GM15510 (cell line): Measurements from ENCODE around the gene EPHB1.

ENCODE experiments used
- POLR2A ChIP-seq: IDR thresholded peaks from 3 replicates; pipeline ENCODE4 v1.6.1; 2011; ENCODE audit warnings: borderline replicate concordance; ENCODE audit not compliant: insufficient read length; ENCODE audit errors: extremely low read depth

Gene EPHB1

GRCh38 chr3:134846911-134847317, 51.9 kb downstream of the EPHB1 start:
- no peak for TF ChIP-seq POLR2A

DNA sequence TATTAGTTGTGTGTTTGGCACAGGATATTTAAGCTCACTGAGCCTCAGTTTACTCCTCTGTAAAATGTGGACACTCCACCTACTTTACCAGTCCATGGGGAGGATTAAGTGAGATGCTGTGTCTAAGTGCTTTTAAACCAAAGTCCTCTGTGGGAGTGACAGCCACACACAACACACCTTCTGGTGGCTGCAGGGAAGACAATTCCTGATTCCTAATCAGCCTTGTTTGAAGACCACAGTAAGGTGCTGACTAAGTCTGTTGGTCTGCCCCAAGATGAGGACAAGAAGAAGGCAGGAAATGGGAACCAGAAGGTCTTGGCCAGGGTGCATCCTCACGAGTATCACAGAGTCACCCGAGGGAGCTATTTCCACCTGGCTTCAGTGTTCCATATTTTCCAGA, 52.3 kb downstream of the EPHB1 start:
- no peak for TF ChIP-seq POLR2A

DNA sequence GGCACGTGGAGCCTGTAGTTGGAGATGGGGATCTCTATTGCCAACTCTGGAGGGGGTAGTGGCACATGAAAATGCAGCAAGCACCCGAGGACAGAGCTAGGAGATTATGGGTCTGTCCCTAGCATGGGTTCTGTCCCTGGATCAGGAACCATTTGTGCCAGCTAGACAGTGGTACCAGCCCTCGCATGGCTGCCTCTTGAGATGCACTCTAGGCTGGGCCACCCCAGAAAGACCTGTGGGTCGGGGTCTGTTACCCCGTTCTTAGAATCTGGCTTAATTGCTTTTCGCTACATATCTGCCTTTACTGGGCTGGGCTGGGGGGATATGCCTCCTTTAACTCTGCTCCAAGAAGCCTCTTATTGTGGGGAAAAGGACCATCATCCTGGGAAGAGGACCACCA, 54.5 kb downstream of the EPHB1 start:
- TF ChIP-seq POLR2A = no peak

DNA sequence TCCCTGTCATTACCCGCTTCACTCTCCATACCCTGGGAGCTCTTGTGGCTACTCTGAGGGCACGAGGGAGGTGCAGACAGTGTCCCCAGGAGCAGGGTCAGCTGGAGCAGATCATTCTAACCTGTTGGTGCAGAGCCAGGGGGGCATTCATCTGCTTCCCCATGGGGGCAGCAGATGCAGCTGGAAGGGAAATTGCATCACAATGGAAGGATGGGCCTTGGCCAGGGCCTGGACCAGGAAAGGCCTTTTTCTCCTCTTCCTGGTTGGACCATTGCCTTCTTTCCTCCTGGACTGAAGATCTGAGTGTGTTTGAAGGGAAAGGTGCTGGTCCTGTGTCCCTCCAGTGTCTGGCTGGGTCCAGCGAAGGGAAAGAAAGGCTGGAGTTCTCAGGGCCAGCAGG, 55.7 kb downstream of the EPHB1 start:
- no peak for TF ChIP-seq POLR2A

- no peak for TF ChIP-seq POLR2A
Observed at GRCh38 chr3:134852132-134852531, 57.1 kb downstream of the EPHB1 start.

- no peak for TF ChIP-seq POLR2A
Observed at GRCh38 chr3:134852893-134853351, 57.9 kb downstream of the EPHB1 start.

GRCh38 chr3:134854254-134854653, 59.2 kb downstream of the EPHB1 start:
- no peak for TF ChIP-seq POLR2A

GRCh38 chr3:134857356-134857755, 62.3 kb downstream of the EPHB1 start:
- no peak for TF ChIP-seq POLR2A

DNA sequence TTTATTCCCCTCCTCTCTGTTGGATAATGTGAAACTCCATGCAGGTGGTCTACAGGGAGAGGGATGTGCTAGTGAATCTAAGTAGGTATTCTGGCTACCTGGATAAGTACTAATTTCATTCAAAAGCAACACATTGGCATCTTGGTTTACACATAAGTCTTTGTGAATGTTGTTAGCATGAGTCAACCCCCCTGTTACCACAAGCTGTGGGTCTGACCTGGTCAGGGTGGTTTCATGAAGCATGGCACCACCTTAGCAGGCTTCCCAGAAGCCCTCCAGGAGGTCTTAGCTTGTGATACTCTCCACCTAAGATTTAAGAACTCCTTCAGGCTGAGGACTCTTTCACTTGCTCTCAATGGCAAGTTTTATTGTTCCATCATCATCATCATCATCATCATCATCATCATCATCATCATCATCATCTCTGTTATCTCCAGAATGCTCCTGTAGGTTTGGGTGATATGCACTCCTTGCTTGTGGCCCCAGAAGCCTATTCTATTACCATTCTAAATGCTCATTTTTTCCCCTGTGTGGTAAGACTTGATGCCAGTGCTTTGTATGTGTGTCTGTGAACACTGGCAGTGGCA, 62.8 kb downstream of the EPHB1 start:
- no peak for TF ChIP-seq POLR2A

DNA sequence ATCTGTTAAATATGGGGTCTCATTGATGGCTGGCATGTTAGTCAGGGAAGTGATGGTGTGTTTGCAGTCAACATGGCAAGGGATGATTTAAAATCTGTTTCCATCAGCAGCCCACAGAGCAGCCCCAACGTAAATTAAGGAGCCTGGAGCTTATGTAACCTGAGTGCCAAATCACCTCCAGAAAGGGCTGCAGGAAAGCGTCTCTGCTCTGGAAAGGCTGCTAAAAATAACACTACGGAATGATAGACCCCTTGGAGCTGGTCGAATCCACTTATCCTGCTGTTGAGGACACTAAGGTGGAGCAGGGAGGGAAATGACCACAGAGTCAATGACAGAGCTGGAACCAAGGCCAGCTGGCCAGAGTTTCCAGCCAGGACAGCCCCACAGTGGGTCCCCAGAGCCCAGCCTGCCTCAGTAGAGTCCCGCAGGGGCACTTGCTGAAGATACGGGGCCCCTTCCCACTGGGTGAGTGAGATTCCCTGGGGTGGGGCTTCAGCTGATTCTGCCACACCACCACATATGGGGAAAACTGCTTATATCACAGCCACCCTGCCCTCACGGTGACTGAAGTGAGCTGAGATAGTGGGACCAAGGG, 63.5 kb downstream of the EPHB1 start:
- TF ChIP-seq POLR2A = no peak

DNA sequence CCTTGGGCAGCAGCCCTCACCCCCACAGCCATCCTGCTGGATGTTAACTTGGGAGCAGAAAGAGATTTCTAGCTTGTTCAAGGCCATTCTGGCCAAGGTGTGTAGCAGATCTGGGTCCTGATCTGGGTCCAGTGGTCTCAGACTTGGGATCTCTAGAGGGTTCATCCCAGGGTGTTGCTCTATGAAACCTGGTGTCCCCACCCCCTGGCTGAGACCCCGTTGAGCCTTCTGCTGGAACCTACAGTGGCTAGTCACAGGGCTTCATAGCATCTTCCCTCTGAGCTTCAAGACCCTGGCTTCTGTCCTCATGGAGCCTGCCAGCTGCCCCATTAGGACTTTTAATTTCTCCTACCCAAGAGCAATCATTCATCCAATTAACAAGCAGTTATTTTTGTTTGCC, 64.3 kb downstream of the EPHB1 start:
- no peak for TF ChIP-seq POLR2A

DNA sequence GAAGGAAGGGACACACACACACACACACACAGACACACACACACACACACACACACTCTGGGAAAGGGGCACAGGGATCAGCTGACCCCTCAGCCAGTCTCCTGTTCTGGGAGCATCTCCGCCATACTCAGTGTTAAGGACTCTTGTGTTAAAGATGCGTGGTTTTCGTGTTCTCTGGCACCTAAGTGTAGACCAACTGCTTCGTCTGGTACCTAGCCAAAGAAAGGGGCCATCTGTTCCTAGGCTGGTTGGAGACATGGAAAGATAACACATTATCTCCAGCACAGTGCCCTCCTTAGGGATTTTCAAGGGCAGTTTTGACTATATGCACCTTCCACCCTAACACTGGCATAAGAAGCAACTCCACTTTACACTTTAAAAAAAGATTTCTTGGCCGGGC, 65.1 kb downstream of the EPHB1 start:
- TF ChIP-seq POLR2A = no peak

DNA sequence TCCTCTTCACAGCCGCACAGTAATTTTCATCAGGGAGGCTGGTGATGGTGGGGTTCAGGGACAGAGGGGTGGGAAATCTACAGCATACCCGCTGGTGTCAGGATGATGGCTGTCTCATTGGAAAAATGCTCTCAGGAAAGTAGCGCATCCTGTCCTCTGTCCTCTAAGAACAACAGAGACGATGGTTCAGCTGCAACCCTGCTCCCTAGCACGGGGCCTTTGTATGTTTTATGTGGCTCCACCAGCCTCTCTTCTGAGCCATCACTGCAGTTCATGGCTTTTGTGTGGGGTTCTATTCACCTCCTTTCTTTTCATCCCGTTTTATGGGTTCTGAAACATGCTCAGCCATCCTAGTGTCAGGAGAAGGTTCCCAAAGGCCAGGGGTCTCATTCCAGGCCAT, 68.9 kb downstream of the EPHB1 start:
- no peak for TF ChIP-seq POLR2A

DNA sequence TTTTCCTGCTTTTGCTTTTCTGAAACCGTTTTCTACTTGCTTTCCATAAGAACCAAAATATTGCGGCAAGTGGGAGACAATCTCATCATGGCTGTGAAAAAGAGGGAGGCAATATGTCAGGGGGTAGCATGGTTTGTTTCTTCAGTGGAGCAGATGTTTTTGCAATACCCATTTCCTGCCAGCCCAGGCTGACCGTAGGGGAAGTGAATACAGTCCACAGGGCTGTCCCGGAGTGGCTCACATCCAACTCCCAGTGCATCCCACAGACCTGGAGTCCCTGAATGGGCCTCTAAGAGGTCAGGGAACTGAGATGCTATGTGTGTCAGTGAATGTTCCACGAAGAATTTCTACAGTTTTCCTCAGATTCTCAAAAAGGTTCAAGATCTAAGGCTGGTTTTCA, 69.6 kb downstream of the EPHB1 start:
- TF ChIP-seq POLR2A = no peak

GRCh38 chr3:134867277-134867676, 72.2 kb downstream of the EPHB1 start:
- no peak for TF ChIP-seq POLR2A

GRCh38 chr3:134869153-134869726, 74.2 kb downstream of the EPHB1 start:
- TF ChIP-seq POLR2A = no peak
